ENCODE results near the gene FN1.
"Not testable (repeated sequence)": the region's sequence is repeated elsewhere in the genome, so short reads cannot be mapped to it uniquely, and the experiment has no call there.

Gene FN1

GRCh38 chr2:215363461-215364156 is 72.3 kb downstream of the FN1 start:
- no peak for DNase-seq

- no peak for DNase-seq
Measured at GRCh38 chr2:215363039-215363438, 72.8 kb downstream of the FN1 start.

GRCh38 chr2:215362562-215362904 is 73.3 kb downstream of the FN1 start:
- DNase-seq = no peak

GRCh38 chr2:215361876-215362561 is 73.8 kb downstream of the FN1 start:
- no peak for DNase-seq

GRCh38 chr2:215361211-215361875 is 74.5 kb downstream of the FN1 start:
- DNase-seq = no peak

- no peak for DNase-seq
Measured at GRCh38 chr2:215360596-215360995, 75.3 kb downstream of the FN1 start.

GRCh38 chr2:215360059-215360458 is 75.8 kb downstream of the FN1 start:
- not testable (repeated sequence) for DNase-seq

- no peak for DNase-seq
Measured at GRCh38 chr2:215359576-215359922, 76.3 kb downstream of the FN1 start.

GRCh38 chr2:215358891-215359575 is 76.8 kb downstream of the FN1 start:
- no peak for DNase-seq

GRCh38 chr2:215358312-215358845 is 77.5 kb downstream of the FN1 start:
- DNase-seq = no peak

- no peak for DNase-seq
Measured at GRCh38 chr2:215357660-215358059, 78.2 kb downstream of the FN1 start.

- DNase-seq = no peak
Measured at GRCh38 chr2:215356948-215357461, 78.9 kb downstream of the FN1 start.

- no peak for DNase-seq
Measured at GRCh38 chr2:215356334-215356947, 79.4 kb downstream of the FN1 start.

GRCh38 chr2:215355801-215356200 is 80.1 kb downstream of the FN1 start:
- DNase-seq = no peak

- no peak for DNase-seq
Measured at GRCh38 chr2:215354771-215355695, 80.8 kb downstream of the FN1 start.

GRCh38 chr2:215352602-215353001 is 83.3 kb downstream of the FN1 start:
- no peak for DNase-seq

GRCh38 chr2:215347878-215348277 is 88.0 kb downstream of the FN1 start:
- no peak for DNase-seq

GRCh38 chr2:215338883-215339679 is 96.8 kb downstream of the FN1 start:
- no peak for DNase-seq

GRCh38 chr2:215332872-215333595 is 102.8 kb downstream of the FN1 start:
- DNase-seq = no peak

- no peak for DNase-seq
Measured at GRCh38 chr2:215328066-215328465, 107.8 kb downstream of the FN1 start.

Measured in activated T-cell treated with anti-CD3 and anti-CD28 coated beads, Interleukin-2, amount 50 U/mL, for 48 hours (primary cell).